ENCODE data around the gene FNDC8.
"Not testable (repeated sequence)": the region's sequence is repeated elsewhere in the genome, so short reads cannot be mapped to it uniquely, and the experiment has no call there.

Gene FNDC8

DNA sequence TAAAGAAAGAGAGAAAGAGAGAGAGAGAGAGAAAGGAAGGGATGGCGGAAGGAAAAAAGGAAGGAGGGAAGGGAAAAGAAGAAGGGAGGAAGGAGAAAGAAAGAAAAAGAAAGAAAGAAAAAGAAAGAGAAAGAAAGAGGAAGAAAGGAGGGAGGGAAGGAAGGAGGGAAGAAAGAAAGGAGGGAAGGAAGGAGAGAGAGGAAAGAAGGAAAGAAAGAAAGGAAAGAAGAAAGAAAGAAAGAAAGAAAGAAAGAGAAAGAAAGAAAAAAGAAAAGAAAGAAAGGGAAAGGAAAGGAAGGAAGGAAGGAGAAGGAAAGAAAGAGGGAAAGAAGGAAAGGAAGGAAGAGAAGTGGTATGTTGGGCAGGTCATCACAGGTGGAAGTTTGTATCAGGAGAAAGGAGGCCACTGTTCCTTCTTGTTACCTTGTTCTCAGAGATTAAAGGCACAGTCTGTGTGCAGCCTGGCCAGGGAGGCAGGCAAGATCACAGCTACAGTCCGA, 53.5 kb downstream of the FNDC8 start:
- no peak for FAIRE-seq

DNA sequence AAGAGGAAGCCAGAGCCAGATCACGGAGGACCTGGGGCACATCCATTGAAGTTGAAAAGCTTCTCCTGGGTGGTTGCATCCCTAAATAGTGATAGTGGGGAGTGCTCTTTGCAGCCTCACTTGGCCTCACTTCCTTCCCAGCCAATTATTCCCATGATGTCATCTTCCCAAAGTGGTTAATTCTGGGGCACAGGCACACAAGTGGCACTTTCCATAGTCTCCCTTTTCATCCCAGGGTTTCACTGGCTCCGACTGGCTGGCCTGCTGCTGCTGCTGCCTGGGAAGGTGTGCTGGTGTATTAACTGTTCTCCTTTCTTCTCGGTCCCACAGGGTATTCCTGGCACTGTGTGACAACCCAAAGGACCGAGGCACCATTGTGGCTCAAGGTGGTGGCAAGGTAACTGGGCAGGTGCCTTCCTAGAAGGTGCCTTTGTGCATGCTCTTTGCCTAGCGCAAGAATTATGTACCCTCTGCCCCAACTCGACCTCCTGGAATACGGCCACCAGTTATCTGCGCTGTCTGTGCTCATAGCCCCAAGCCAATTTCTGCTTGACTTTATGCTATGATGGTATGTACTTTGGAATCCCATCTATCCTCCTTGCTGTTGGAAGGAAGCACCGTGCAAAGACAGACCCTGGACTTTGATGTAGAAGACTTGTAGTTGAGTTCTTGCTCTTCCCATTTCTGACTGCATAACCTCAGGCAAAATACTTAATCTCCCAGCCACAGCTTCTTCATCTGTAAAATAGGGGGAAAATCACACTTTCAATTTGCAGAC, 54.4 kb downstream of the FNDC8 start:
- FAIRE-seq, result no peak

DNA sequence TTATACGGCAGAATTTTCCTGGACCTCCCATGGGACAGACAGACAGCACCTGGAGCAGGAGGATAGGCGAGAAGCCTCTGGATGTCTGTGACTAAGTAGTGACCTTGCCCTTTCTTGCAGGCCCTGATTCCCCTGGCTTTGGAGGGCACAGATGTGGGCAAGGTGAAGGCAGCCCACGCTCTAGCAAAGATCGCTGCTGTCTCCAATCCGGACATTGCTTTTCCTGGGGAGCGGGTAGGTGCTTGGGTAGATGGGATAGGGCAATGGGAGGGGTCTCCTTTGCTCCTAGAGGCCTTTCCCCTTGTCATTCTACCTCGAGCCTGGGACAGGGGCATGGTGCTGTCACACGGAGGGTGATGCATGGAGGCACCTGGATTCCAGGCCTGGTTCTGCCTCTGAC, 55.5 kb downstream of the FNDC8 start:
- no peak for FAIRE-seq

DNA sequence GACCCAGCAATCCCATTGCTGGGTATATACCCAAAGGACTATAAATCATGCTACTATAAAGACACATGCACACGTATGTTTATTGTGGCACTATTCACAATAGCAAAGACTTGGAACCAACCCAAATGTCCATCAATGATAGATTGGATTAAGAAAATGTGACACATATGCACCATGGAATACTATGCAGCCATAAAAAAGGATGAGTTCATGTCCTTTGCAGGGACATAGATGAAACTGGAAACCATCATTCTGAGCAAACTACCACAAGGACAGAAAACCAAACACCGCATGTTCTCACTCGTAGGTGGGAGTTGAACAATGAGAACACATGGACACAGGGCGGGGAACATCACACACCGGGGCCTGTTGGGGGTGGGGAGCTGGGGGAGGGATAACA, 58.0 kb downstream of the FNDC8 start:
- not testable (repeated sequence) for FAIRE-seq
